H4 (cell line): Measurements from ENCODE around the gene CERS6. TPM values are rescaled to one million over a fixed set of nuclear protein-coding genes. Genes with fewer than 3 reads are reported as not detected.

Experiments used
- DNase-seq: peaks from one replicate; pipeline ENCODE4 v3.0.0-alpha.2; 2015; ENCODE audit warnings: low spot score
- total RNA-seq: library from RNA; depleted of rRNA; stranded (reverse); fragments of >200 nt; shearing (Covaris generic); gene quantifications from 2 replicates; pipeline ENCODE4 v1.2.3, GENCODE V29; 2014

CERS6 gene
- total RNA-seq, 1 experiment from 2014 or later: 18.8 TPM

DNA sequence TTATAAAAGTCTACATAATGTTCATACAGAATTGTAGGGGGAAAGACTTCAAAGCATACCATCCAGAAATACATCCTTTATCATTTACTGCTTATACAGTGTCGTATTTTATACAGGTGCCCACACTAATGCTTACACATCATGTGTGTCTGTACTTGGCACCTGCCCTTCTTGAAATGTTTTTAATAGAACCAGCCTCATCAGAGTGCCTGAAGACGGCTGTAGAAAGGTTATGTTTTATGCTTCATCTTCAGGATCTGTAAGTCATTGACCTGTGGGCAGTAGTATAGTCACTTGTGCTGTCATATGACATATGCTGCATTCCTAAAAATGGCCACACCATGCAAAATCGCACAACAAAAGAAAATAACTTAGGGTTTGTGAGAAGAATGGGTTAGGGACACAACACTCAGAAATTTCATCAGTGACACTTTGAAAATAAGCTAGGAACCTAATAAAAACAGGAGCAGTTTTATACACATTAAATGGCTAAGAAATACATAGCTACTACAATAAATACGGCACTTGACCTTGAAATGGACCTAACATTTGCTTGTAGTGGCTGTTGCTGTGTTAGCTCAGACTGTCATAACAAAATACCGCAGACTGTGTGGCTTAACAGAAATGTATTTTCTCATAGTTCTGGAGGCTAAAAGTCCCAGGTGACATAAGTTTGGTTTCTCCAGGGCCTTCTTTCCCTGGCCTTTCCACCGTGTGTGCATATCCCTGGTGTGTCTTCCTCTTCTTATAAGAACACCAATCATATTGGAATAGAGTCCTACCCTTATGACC lies 112.6 kb downstream of the CERS6 start:
- no peak for DNase-seq

DNA sequence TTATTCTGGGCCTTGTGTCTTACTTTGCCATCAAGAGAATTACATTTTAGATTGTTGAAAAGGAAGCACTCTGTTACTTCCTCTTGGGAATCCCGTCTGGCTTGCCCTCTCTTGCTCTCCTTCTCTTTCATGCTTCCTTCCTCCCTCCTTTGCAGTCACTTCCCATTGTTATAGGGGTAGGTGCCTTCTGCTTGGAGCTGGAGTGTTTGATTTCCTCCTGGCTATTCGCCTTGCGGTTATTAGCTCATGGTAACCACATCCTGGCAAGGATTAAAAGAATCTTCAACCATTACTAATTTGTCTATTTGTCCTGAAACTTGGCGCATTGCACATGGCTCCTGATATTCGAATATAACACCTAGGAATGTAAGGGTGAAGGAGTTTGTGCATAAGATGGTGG lies 115.0 kb downstream of the CERS6 start:
- DNase-seq: no peak

DNA sequence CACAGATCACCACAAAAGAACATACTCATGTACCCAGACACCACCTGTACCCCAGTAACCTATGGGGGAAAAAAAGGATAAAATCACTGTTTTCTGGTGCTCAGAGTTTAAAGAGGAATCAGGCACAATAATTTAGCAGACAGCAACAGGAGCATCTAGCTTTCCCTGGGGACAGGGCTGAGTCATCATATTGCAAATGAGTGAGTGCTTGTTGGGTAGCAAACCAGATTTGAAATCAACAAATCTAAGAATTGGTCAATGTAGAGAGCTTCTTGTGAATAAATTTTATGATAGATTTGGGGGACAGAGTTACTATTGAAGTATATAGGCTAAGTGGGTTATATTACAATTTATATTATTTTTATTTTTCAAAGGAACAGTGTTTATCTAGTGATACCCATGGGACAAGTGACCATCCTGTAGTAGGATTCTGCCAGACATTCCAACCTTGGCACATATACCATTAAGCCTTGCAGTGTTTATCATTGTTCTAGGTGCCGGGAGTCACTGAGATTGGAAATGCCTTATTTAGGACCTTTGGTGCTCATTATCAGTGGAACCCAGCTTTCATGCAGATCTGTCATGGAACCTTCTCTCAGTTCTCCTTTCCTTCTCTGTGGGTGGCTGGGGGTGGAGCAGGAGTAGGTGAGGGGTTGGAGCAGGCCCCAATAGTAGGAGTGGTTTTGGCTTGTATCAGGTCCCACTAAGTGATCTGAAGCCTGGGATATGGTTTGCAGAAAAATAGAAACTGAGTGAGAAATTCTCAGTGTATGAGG lies 117.2 kb downstream of the CERS6 start:
- no peak for DNase-seq

DNA sequence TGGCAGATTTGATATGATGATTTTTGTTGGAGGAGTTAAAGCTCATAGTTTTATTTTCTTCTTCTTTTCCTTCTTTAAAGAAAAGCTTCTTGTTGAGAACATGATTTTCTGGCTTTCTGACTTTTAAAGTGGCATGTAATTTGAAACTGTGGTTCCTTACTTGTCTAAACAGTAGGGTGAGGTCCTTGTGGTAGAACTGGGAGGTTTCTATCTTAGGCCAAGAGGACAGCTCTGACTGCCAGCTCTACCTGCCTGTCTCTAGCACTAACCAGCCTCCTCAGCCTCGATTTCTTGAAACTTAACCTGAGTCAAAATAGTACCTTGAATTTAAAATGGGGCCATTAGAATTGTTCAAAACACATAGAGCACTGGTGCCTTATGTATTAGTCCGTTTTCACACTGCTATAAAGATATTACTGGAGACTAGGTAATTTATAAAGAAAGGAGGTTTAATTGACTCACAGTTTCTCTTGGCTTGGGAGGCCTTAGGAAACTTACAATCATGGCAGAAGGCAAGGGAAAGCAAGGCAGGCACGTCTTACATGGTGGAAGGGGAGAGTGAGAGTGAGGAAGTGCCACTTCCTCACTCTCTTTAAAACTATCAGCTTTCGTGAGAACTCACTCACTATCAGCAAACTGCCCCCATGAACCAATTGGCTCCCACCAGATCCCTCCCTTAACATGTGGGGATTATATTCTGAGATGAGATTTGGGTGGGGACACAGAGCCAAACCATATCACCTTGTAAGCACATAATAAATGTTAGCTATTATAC lies 119.0 kb downstream of the CERS6 start:
- peak; percentile 51 for DNase-seq

DNA sequence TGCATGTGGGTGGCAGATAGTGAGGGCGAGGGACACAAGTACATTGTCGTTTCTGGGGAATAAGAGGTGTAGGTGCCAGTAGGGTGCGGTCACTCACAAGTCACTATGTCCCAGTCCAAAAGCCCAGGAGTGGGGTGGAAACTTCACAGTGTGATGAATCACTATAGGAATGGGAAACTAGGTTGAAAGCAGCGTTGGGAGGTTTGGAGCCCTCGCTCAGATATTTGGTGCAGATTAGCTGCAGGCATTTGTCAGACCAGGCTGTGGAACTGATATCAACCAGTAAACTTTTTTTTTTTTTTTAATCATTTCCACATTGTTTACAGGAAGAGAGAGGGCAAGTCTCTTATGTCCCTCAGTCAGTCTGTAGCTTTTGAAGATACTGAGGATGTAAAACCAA lies 121.8 kb downstream of the CERS6 start:
- DNase-seq: no peak

DNA sequence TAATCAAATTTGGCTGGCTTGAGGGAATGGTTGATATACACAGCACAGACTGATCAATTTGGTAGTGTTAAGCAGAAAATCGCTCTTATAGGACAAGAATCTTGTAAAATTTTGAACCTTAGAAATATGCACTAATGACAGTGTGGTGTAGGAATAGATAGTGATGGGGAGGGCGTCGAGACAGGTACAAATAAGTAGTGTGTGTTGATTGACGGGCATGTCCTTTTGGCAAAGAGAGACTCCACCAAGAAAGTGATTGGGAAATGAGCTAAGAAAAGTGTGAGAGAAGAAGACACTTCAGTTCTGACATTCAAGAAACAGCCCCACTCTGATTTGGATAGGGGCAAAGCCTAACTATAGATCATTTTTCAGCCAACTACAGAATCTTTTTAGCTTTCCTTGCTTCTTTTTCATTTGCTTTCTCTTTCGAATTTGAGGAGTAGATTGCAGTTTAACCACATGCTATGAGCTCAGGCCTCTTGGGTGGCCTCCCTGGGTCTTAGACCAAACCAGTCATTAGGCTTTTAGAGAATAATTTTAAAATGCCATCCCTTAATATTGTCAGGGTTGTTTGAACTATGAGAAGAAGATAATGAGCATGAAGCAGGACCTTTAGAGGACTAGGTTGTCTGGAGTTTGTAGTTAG lies 127.1 kb downstream of the CERS6 start:
- peak; percentile 38 for DNase-seq

DNA sequence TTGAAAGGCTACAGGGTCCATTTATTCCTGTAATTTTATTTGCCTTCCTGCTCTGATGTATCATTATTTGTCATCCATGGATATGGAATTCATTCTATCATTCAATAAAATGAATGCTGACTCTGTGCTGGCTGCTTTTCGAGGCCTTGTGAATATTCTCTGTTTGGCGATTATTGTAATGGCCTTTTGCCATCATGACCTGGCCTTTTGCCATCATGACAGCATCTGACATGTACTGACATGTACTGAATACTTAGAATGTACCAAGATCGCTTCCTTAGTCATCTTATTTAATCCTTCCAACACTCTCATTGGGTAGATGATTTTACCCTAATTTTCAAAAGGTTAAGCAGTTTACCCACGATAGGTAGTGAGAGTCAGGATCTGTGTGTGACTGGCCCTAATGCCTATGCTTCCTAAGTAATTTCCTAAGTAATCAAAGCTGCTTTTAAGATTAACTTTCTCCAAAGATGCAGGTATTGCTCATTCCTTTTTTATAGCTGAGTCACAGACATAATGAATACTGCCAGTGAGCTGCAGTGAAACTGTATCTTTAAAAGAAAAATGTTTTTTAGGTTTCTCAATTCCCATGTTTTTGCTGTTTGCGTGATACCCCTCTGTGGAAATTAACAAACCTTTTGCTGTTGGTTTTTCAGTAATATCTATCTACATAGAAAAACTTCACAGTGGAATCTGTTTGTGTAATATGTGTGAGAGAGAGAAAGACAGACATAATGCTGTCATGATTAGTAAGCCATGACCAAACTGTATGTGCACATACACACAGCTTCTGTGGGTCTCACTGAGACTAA lies 127.8 kb downstream of the CERS6 start:
- DNase-seq: peak; percentile 14

DNA sequence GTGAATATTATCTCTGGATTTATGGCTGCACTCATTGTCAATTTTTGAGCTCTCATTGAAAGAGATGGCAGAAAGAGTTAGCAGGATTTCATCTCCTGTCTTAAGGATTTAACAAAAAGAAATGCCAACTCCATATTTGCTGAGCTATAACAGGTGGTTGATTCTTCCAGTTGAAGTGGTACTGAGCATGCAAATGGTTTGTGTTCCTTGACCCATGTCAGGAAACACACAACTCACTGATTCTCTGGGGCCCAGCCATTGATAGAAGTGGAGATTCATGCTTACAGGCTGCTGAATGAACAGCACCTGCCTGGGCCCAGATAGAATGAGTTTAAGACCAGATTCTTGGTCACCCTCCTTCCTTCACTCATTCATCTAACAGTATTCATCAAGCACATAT lies 128.8 kb downstream of the CERS6 start:
- no peak for DNase-seq

DNA sequence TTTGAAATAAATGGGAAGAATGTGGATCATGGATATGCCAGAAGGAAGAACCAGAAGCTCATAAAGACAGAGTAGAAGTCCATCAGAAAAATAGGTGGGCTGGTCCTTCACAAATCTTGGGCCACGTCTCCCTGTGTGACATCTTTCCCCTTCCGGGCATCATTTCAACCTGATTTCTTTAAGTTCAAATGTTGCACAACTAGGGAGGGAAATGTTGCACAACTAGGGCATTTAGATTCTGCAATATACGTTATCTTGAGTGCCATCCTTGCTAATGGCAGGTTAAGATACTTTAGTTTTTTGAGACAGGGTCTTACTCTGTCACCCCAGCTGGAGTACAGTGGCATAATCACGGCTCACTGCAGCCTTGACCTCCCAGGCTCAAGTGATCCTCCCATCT lies 129.6 kb downstream of the CERS6 start:
- DNase-seq: no peak

DNA sequence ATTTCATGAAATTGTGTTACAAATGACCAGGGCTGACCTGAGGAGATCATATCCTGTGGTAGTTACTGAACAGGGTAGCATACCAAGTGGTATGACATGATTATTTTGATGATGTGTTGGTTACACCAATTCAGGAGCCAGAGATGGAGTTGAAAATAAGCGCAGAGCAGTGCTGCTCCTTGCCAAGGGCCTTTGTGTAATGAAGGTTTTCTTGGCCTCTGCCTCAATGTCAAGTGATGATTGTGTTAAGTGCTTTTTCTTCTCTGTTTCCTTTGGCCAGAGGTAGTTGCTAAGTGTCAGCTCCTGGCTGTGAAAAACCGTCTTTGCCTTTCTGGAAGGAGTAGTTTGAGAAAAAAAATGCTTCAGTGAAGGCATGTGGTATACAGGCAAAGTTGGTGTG lies 131.2 kb downstream of the CERS6 start:
- no peak for DNase-seq

DNA sequence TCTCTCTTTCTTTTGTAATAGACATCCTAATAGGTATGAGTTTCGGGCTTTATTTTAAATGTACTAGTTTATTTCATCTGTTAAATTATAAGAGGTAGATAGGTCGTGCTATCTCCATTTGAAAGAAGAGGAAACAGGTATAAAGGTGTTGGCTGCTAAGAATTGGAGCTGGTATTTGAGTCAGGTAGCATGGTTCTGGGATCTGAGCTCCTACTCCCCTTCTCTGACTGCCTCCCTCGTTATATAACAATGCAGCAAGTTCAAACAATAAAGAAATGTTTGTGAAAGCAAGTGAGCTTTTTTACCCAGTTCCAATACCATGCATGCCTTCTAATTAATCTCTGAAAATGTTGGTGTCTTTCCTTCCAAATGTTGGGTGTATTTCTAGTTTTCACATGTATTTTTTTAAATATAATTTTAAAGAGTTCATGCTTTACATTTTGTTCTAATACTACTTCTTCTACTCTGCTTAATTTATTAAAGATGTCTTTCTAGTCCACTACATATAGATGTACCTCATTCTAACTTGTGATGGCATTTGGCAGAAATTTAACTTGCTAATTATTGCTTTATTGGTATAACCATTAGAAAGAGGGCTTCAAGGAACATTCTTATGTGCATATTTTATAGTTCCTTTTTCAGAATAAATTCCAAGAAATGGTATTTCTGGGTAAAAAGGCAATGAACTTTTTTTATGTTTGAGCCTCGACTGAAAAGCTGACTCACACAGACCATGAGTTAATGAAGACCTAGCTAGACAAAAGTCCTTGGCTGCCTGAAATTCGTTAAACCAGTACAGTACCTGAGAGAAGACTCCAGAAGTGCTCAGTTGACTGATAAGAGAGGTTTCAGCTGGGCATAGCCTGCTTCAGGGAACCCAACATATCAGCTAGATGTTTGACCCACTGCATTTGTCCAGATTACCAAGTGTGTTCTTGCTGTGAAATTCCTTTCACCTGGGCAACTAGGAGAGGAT lies 133.5 kb downstream of the CERS6 start:
- no peak for DNase-seq

DNA sequence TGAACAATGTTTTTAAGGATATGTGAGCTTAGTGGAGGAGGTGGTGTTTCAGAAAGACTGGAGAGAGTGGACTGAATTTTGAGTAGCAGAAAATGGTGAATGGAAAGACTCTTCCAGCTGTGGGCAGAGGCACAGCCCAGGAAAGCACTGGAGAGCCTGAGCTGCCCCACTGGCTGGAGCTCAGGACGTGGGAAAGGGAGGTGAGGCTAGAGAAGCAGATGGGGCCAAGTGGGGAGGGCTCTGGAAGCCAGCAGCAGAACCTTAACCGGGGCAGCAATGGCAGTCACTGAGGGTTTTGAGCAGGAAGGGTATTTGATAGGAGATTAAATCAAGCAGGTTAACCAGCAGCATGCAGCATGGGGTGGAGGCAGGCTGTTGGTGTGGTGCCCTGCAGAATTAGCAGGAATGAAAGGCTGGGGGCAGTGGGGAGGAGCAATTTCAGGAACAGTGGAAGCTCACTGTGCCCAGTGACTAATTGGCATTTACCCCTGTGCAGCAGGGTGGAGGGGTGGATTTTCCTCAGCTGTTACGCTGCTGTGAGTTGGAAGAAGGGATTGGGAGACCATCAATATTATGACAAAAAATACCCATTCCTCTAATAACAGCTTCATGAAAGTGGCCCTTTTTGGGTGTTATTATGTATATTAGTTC lies 136.2 kb downstream of the CERS6 start:
- DNase-seq: no peak

DNA sequence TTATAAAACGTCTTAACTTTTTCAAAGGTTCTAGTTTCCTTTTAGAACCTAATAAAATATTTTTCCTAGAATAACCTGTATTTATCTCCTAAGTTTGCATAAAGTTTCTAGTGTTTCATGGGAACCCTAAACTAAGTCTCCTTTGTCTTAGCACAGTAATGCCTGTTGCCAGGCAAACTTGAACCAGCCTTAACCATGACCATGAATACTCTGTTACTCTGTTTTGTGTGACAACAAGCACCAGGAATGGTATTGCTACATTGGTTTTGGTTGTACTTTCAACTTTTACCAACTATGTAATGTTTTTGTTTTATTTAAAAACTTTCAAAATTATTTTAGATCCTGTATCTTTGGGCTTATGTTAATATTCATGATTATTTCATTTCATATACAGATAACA lies 137.6 kb downstream of the CERS6 start:
- no peak for DNase-seq

DNA sequence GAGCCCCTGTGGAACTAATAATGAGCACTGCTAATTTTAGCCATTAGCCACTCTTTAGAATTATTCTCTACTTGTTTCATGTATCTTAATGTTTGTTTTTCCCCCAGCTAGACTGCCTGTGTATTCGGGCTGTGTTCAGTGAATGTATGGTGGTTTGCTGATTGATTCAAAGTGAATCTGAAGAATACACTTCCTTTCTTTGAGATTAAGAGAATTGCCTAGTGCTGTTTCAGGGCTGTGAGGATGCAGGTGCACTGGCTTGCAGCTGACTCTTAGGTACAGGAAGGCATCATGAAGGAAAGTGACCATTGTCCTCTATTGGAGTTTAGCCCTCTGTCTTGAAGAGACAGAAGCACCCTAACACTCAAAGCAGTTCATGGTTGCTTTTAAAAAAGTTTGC lies 138.7 kb downstream of the CERS6 start:
- DNase-seq: no peak

DNA sequence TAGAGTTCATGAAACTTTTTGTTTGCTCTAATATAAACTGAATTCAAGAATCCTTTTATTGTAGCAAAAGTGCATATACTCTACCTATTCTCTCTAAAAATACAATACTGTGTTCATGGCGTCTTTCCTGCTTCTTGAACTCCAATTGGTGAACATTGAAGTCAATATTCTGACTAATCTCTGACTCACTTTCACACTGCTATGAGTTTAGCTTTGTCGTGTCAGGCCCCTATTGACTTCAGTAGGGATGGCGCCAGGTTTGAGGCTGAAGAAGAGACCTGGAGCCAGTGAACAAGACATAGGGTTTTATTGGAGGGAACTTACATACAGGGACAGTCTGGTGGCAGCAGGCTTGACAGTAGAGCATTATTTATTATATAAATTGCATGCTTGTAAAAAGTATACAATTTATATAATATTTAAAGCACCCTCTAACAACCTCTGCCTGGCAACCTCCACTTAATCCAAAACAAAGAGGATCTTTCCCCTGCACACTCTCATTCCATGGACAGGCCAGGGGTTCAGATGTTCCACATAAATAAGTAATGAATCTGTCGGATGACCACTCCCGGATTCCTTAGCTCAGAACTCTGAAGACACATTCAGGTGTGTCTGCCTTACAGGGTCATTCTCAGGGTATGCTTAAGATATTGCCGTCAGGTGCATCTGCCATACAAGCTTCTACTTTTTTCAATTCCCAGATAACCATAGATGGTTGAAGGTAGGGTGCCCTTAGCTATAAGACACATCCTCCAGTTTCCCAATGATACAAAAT lies 141.0 kb downstream of the CERS6 start:
- DNase-seq: no peak

DNA sequence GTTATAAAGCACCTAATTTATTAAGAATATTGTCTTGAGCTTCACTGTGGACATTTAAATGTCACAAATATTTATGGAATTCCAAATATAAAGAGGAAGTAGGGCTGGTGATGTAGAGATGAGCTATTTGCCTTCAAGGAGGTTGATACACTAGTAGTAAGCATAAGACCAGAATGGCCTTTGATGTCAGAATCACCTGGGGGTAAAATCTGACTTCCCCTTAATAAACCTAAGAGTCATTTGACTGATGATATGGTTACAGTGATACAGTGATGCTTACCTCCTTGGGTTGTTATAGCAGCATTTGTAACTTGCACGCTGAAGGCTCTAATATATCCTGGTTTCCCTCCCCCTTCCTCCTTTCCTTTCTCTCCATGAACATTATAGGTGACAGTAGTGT lies 143.7 kb downstream of the CERS6 start:
- DNase-seq: no peak

DNA sequence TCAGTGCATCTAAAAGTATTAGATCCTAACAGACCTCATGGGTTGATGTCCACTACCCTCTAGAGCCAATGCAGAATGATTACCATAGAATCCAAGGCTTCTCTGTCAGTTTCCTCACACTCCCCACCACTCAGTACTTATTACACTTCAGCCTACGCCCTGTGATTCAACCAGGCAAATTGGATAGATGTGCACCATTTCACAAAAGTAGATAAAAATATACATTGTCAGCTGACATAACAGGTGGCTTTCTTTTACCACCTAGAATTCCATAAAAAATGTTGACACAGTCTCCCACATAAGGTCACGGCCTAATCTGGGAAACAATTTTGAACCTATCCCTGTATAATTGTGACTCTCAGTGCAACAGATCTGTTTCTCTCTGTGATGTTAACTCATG lies 144.9 kb downstream of the CERS6 start:
- no peak for DNase-seq

DNA sequence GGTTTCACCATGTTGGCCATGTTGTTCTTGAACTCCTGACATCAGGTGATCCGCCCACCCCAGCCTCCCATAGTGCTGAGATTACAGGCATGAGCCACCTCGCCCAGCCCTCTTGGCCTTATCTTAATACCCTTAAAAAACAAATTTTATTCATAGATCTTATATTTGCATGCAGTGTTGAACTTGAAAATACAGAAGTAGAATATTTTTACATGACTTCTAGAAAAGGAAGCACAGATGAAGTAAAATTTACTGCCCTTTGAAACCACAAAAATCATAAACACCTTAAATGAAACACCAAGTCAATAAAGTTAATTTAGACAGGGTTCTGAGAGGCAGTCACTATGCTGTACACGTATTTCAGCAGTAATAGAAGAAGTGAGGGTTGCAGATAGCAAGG lies 145.7 kb downstream of the CERS6 start:
- no peak for DNase-seq

DNA sequence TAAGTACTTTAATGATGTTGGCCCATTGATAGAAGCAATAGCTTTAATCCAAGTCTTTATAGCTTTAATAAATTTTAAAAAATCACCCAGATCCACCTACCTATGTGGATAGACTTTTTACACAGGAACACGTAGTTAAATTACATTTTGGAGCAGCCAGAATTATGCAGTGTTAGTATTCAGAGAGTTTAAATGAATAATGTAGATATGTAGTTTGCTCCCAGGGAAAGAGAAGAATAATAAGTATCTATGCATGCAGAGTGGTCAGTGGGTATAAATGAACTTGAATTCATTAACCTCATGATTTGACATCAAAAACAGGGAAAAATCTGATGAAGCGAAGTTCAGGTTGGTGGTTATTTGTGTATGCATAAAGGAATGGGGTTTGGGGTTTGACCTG lies 146.3 kb downstream of the CERS6 start:
- DNase-seq: no peak
